Measurements from ENCODE around the gene ENTPD3. TPM values are rescaled to one million over a fixed set of nuclear protein-coding genes. Genes with fewer than 3 reads are reported as not detected.

Gene ENTPD3
- total RNA-seq, result 0.43 and 0.46 TPM in 2 replicates

GRCh38 chr3:40387001-40387894 is at the start of gene ENTPD3:
Gene ENTPD3 (plus strand): TSS chr3:40387184. CDS start chr3:40388058, 874 bp downstream.
- DNase-seq (ENCODE audit: low read depth), result no peak
- peak within 1 kb of the TSS; percentile 52 for H3K4me3 ChIP-seq (ENCODE audit: low read depth, low read length)
- TF ChIP-seq CTCF (conservative IDR thresholded peaks at IDR 0.05; ENCODE audit: low read depth, low read length), result no peak

- TF ChIP-seq CTCF (conservative IDR thresholded peaks at IDR 0.05; ENCODE audit: low read depth, low read length), result no peak
- H3K4me3 ChIP-seq (ENCODE audit: low read depth, low read length), result no peak overlapping the region
- DNase-seq (ENCODE audit: low read depth), result no peak
These were observed 47.1 kb upstream of the ENTPD3 start for GRCh38 chr3:40339871-40340270.

GRCh38 chr3:40340541-40341170 is 46.3 kb upstream of the ENTPD3 start:
- no peak overlapping the region for H3K4me3 ChIP-seq (ENCODE audit: low read depth, low read length)
- no peak for DNase-seq (ENCODE audit: low read depth)
- TF ChIP-seq CTCF (conservative IDR thresholded peaks at IDR 0.05; ENCODE audit: low read depth, low read length), result no peak

GRCh38 chr3:40341671-40342070 is 45.3 kb upstream of the ENTPD3 start:
- no peak for TF ChIP-seq CTCF (conservative IDR thresholded peaks at IDR 0.05; ENCODE audit: low read depth, low read length)
- H3K4me3 ChIP-seq (ENCODE audit: low read depth, low read length), result no peak overlapping the region
- DNase-seq (ENCODE audit: low read depth), result no peak

GRCh38 chr3:40350529-40350928 is 36.5 kb upstream of the ENTPD3 start:
- TF ChIP-seq CTCF (conservative IDR thresholded peaks at IDR 0.05; ENCODE audit: low read depth, low read length), result no peak
- no peak overlapping the region for H3K4me3 ChIP-seq (ENCODE audit: low read depth, low read length)
- DNase-seq (ENCODE audit: low read depth), result no peak

GRCh38 chr3:40355410-40355809 is 31.6 kb upstream of the ENTPD3 start:
- no peak for DNase-seq (ENCODE audit: low read depth)
- no peak for TF ChIP-seq CTCF (conservative IDR thresholded peaks at IDR 0.05; ENCODE audit: low read depth, low read length)

More at GRCh38 chr3:40355410-40355809, 31.6 kb upstream of the ENTPD3 start:
- no peak overlapping the region for H3K4me3 ChIP-seq (ENCODE audit: low read depth, low read length)

All from epithelial cell of proximal tubule (primary cell).